Hepatocyte (in vitro differentiated cells): ENCODE data around the gene OTOGL.

Experiments used
- EZH2 ChIP-seq: fragments of 200-600 bp; sonication (generic); IDR thresholded peaks from 2 replicates; pipeline ENCODE4 v1.6.1; 2016; ENCODE audit warnings: antibody characterized with exemption, mild to moderate bottlenecking, borderline replicate concordance
- EZH2phosphoT487 ChIP-seq: fragments of 200-600 bp; sonication (generic); IDR thresholded peaks from one replicate; pipeline ENCODE4 v1.6.1; 2018; ENCODE audit warnings: antibody characterized with exemption, mild to moderate bottlenecking, low read depth, moderate library complexity; ENCODE audit not compliant: unreplicated experiment, severe bottlenecking
- TF ChIP-seq, protein P1 (sequence below): fragments of 200-600 bp; sonication (generic); IDR thresholded peaks from 2 replicates; pipeline ENCODE4 v1.5.1; 2016; ENCODE audit warnings: antibody characterized with exemption, mild to moderate bottlenecking; ENCODE audit not compliant: poor library complexity

DNA sequence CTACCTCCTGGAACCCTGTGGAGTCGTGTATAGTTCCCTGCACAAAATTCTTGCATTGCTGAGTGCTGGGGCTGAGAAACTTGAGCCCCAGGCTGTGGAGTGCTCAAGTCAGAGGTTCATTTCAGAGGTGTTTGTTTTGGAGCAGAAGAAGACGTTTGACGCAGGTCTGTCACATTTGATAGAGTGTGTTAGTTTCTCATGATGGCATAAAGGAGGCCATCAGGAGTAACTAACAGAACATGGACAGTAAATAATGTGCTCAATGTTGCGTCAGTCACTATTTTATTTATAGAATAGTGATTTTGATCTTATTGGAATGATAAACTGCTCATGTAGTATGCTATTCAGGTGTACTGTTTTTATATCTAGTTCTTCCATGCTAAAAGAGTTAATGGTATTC is 44.2 kb downstream of the OTOGL start:
- TF ChIP-seq, protein P1, sequence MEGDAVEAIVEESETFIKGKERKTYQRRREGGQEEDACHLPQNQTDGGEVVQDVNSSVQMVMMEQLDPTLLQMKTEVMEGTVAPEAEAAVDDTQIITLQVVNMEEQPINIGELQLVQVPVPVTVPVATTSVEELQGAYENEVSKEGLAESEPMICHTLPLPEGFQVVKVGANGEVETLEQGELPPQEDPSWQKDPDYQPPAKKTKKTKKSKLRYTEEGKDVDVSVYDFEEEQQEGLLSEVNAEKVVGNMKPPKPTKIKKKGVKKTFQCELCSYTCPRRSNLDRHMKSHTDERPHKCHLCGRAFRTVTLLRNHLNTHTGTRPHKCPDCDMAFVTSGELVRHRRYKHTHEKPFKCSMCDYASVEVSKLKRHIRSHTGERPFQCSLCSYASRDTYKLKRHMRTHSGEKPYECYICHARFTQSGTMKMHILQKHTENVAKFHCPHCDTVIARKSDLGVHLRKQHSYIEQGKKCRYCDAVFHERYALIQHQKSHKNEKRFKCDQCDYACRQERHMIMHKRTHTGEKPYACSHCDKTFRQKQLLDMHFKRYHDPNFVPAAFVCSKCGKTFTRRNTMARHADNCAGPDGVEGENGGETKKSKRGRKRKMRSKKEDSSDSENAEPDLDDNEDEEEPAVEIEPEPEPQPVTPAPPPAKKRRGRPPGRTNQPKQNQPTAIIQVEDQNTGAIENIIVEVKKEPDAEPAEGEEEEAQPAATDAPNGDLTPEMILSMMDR, result no peak
- TF ChIP-seq EZH2, result no peak
- no peak for TF ChIP-seq EZH2phosphoT487
